Heart right ventricle (tissue), 16 donors: ENCODE data around the gene SRP9. TPM values are rescaled to one million over a fixed set of nuclear protein-coding genes. Genes with fewer than 3 reads are reported as not detected.
A peak's percentile ranks its signal among the peaks of the same experiment; 100 is the strongest.

Experiments used
- ATAC-seq, 8 donors: fragments of 200-7000 bp; cut with Tn5 transposase; one replicate each; pipeline ENCODE4 v1.9.1; 2020; ENCODE audit warnings: mild to moderate bottlenecking in 8 of 8, moderate library complexity in 8 of 8, moderate number of reproducible peaks in 1 of 8
- DNase-seq, 2 donors: peaks; one replicate each; pipeline ENCODE4 v3.0.0-alpha.2; 2020
- H3K27ac ChIP-seq, 10 donors: fragments of 200-600 bp; sonication (generic) in 2 of 10; one replicate each; pipeline versions ENCODE4 v1.5.0 to v1.8.0; 2020 to 2022; ENCODE audit warnings: mild to moderate bottlenecking in 3 of 10
- H3K27me3 ChIP-seq, 7 donors: fragments of 200-600 bp; one replicate each; pipeline ENCODE4 v1.8.0; 2021 to 2022; ENCODE audit warnings: mild to moderate bottlenecking in 2 of 7
- H3K36me3 ChIP-seq, 9 donors: fragments of 200-600 bp; sonication (generic) in 1 of 9; one replicate each; pipeline versions ENCODE4 v1.5.0 to v1.8.0; 2020 to 2022; ENCODE audit warnings: mild to moderate bottlenecking in 2 of 9
- H3K4me1 ChIP-seq, 9 donors: fragments of 200-600 bp; sonication (generic) in 1 of 9; one replicate each; pipeline versions ENCODE4 v1.5.0 to v1.8.0; 2020 to 2022; ENCODE audit warnings: mild to moderate bottlenecking in 4 of 9
- H3K4me3 ChIP-seq, 10 donors: fragments of 200-600 bp; sonication (generic) in 2 of 10; one replicate each; pipeline versions ENCODE4 v1.5.0 to v1.8.0; 2020 to 2022; ENCODE audit warnings: mild to moderate bottlenecking in 7 of 10, moderate library complexity in 2 of 10
- H3K9me3 ChIP-seq, 11 donors: fragments of 200-600 bp in 10 of 11; sonication (generic) in 2 of 11; one replicate each; pipeline versions ENCODE4 v1.5.0 to v1.8.0; 2013 to 2022; ENCODE audit warnings: mild to moderate bottlenecking in 2 of 11, control low read depth in 1 of 11, moderate library complexity in 1 of 11
- WGBS, 2 donors: extraction: QIAGEN DNeasy Blood & Tissue Kit; methylation state at CpG; one replicate each; pipeline ENCODE4 v1.1.7; 2013; ENCODE audit warnings: inconsistent platforms in 1 of 2; 5-methylcytosine and 5-hydroxymethylcytosine counted together
- intact Hi-C, 10 donors: fragments of 100-400 bp; cut with DNase I; formaldehyde crosslinking; loops; one replicate each; pipeline versions ENCODE4 v1.11.1 to v1.14.2; 2022
- polyA plus RNA-seq, 2 donors: library from polyadenylated mRNA; stranded (reverse); fragments of 200-250 nt; gene quantifications; one replicate each; pipeline ENCODE4 v1.2.3, GENCODE V29; 2013
- total RNA-seq, 10 donors: library from RNA; stranded (reverse); fragmentation: NEBNext Ultra II Directional in 3 of 10; extraction: Animal tissue kit (Norgen Biotek cat#: 25700) in 3 of 10; gene quantifications; one replicate each; pipeline versions ENCODE4 v1.2.1 to v1.2.4, GENCODE V29; 2021 to 2023
- TF ChIP-seq, protein P1 (sequence below), 9 donors: fragments of 200-600 bp; sonication (generic) in 2 of 9; IDR thresholded peaks; one replicate each; pipeline versions ENCODE4 v1.5.0 to v1.8.0; 2021 to 2022; ENCODE audit warnings: antibody characterized with exemption in 9 of 9, mild to moderate bottlenecking in 5 of 9, moderate library complexity in 1 of 9
- donor health status: Arrhythmogenic right ventricular cardiomyopathy.
- donor health status: ischemic (EF 13 %, LVEDD 7.1; RV severe dilation, severe dysfunction).
- donor health status: healthy with polysubstance abuse.
- donor health status: DM: no; HTN: yes; CAD: no.
- donor health status: DM: no; HTN: no; CAD: no.
- donor health status: ischemic (EF 25% LVEDD 6.9; RV normal size, moderate dysfunction).
- donor health status: ischemic (EF 25% LVEDD 5.7; RV mildly dilated, moderate dysfunction).
- donor health status: healthy.
- donor health status: DM: yes; HTN: yes; CAD: no.
- donor health status: Ischemic cardiomyopathy.
- donor health status: ischemic (EF 35%, LVEDD 5.7; RV mildly dilated, moderate dysfunction).
- donor health status: nonischemic (EF 11% LVEDD 7.7; RV severe dilation, severe dysfunction).
- donor health status: DM: yes; HTN: yes; CAD: no.
- donor health status: PGD.
- donor health status: ischemic (EF 29% LVEDD 5.4; RV normal size, mild dysfunction).
- donor health status: nonischemic (EF 23%, LVEDD 6.1; RV moderate dilation, normal function).

Gene SRP9
- total and polyA plus RNA-seq, 12 donors: 121 to 199 (median 173) TPM

DNA sequence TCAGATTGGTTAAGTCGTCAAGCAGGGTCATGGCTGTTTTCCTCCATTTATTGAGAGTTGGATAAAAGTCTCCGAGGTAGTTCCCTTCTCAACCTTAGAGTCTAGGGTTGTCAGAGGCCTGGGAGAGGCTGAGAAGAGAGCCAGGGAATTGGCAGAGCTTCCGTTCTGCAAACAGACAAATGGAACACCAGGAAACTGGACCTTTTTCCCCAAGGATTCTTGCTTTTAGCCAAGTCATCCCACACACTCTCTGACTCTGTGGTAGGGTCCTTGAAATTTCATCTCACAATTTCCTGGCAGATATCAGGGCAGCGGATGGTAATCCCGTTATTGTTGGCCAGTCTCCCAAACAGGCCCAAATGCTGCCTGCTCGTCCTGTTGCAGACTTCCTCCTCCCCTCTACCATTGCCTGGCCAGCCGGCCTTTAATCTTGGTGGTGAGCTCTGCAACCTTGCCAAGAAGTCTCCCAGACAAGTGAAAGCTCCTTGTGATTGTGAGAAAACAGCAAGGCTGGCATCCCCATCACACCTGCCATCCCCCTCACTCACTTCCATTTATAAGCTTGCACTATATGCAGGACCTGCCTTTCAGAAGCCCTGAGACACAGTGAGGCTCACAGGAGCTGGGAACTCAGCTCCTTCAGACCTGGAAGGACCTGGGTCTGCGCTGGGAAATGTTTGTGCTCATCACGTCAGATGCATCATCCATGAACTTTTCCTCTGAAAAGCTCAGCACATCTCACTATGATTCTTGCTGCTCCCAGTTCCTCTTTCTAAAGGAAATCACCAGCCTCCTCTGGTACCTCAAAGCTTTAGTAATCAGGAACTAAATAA, 13.7 kb upstream of the SRP9 start:
- TF ChIP-seq, protein P1, sequence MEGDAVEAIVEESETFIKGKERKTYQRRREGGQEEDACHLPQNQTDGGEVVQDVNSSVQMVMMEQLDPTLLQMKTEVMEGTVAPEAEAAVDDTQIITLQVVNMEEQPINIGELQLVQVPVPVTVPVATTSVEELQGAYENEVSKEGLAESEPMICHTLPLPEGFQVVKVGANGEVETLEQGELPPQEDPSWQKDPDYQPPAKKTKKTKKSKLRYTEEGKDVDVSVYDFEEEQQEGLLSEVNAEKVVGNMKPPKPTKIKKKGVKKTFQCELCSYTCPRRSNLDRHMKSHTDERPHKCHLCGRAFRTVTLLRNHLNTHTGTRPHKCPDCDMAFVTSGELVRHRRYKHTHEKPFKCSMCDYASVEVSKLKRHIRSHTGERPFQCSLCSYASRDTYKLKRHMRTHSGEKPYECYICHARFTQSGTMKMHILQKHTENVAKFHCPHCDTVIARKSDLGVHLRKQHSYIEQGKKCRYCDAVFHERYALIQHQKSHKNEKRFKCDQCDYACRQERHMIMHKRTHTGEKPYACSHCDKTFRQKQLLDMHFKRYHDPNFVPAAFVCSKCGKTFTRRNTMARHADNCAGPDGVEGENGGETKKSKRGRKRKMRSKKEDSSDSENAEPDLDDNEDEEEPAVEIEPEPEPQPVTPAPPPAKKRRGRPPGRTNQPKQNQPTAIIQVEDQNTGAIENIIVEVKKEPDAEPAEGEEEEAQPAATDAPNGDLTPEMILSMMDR (IDR thresholded peaks at IDR 0.05): no peak
- H3K9me3 ChIP-seq: no peaks in the 10 kb centered on the region
- no peaks in the 10 kb centered on the region for H3K27me3 ChIP-seq
- no peak overlapping the region for H3K4me3 ChIP-seq
- intact Hi-C loops: loop anchor here in 2 of 10 donors (5.0 to 10.0 kb wide), 2 partner anchors 109 to 112 kb away; partner anchors contain the start of gene ENAH (in 2 of the 2)
- 21 to 29% methylated on average over 9 of the region's 9 CpGs for WGBS, 2 donors
- DNase-seq: peak in 1 of 2 donors; percentile 38
- H3K36me3 ChIP-seq: no peaks in the 10 kb centered on the region
- H3K27ac ChIP-seq: peak overlapping the region; percentile 26 to 87 (median 64)
- ATAC-seq: peak; percentile 8 to 52 (median 46)
- peaks cover 21 to 72% (median 61%) of the 10 kb centered on the region in 9 donors for H3K4me1 ChIP-seq

DNA sequence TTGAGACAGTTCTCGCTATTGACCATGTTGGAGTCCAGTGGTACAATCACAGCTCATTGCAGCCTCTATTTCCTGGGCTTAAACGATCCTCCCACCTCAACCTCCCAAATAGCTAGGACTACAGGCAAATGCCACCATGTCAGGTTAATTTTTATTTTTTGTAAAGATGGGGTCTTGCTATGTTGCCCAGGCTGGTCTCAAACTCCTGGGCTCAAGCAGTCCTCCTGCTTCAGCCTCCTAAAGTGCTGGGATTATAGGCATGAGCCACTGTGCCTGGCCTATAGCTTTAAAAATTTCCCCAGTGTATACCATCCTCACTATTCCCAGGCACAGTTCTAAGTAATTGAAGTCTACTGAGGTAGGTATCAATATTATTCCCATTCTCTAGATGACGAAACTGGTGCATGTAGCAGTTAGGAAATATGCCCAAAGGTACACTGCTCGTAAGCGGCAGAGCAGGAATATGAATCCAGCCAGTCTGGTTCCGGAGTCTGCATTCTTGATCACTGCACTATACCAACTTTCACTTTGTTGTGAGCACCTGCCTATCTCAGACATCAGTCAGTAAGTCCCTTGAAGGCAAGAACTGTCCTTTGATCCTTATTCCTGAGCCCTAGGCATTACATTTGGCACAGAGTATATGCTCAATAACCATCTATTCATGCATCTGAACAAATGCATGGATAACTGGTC, 11.5 kb upstream of the SRP9 start:
- DNase-seq: no peak
- H3K27me3 ChIP-seq: no peaks in the 10 kb centered on the region
- 96 to 97% methylated on average over 6 of the region's 6 CpGs for WGBS, 2 donors
- H3K27ac ChIP-seq: peak overlapping the region in 8 of 10 donors; percentile 68 to 89 (median 78)
- TF ChIP-seq, protein P1 (IDR thresholded peaks at IDR 0.05): no peak
- no peak overlapping the region for H3K4me3 ChIP-seq
- intact Hi-C loops: loop anchor here in 5 of 10 donors (2.0 to 10.0 kb wide), 5 partner anchors 71 to 281 kb away; partner anchors contain the start of gene ENAH (in 1 of the 5)
- ATAC-seq: no peak
- no peaks in the 10 kb centered on the region for H3K36me3 ChIP-seq
- H3K4me1 ChIP-seq: peaks cover 24 to 88% (median 68%) of the 10 kb centered on the region in 9 donors
- H3K9me3 ChIP-seq: no peaks in the 10 kb centered on the region

DNA sequence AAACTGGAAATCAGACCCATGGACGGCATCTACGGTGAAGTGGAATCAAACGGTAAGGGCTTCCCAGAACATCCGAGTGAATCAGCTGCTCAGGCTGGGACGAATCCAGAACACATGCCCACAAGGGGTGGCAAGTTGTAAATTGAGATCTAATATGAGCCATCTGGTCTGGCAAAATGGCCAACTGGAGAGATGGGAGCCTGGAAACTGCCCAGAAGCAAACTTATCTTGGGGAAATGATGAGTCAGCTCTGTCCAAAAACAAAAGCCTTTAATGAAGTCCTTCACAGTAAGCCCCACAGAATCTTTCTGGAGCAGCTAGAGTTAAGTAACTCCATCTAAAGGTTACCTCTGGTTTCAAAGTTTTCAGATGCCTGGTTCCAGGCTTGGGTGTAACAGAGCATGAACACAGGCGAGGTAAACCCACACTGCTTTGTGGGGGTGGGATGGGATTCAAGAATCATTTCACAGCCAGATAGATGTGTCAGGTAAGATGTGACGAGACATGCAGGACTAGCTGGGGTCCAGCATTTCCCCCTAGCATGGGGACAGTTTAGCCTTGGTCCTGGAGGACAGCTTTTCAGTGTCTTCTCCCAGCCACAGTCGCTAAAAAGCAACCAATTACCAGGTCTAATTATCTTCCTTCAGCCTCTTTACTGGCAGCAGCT, 10.5 kb upstream of the SRP9 start:
- no peaks in the 10 kb centered on the region for H3K36me3 ChIP-seq
- peak overlapping the region; percentile 46 to 89 (median 77) for H3K27ac ChIP-seq
- intact Hi-C loops: loop anchor here in 5 of 10 donors (2.0 to 10.0 kb wide), 5 partner anchors 72 to 282 kb away; partner anchors contain the start of gene ENAH (in 1 of the 5)
- no peaks in the 10 kb centered on the region for H3K27me3 ChIP-seq
- H3K4me3 ChIP-seq: no peak overlapping the region
- peaks cover 27 to 94% (median 72%) of the 10 kb centered on the region in 9 donors for H3K4me1 ChIP-seq
- DNase-seq (peak in 1 of 2 donors; percentile 65), ATAC-seq (peak; percentile 29 to 77 (median 52))
- no peaks in the 10 kb centered on the region for H3K9me3 ChIP-seq
- 31 to 40% methylated on average over 8 of the region's 8 CpGs for WGBS, 2 donors
- TF ChIP-seq, protein P1 (IDR thresholded peaks at IDR 0.05): no peak
